ENCODE measurements around the gene ADGRF5.

ADGRF5 gene

GRCh38 chr6:46932526-46933319, 11.0 kb upstream of the ADGRF5 start:
- DNase-seq, result no peak

GRCh38 chr6:46931416-46931815, 9.7 kb upstream of the ADGRF5 start:
- DNase-seq, result no peak

GRCh38 chr6:46930331-46930730, 8.6 kb upstream of the ADGRF5 start:
- no peak for DNase-seq

GRCh38 chr6:46927066-46927465, 5.3 kb upstream of the ADGRF5 start:
- DNase-seq, result no peak

- DNase-seq, result no peak
Observed at GRCh38 chr6:46926481-46926880, 4.7 kb upstream of the ADGRF5 start.

GRCh38 chr6:46925563-46926253, 4.0 kb upstream of the ADGRF5 start:
- DNase-seq, result no peak

- no peak for DNase-seq
Observed at GRCh38 chr6:46923476-46923875, 1.7 kb upstream of the ADGRF5 start.

- no peak for DNase-seq
Observed at GRCh38 chr6:46921059-46921458, 679 bp downstream of the ADGRF5 start.

- DNase-seq, result no peak
Observed at GRCh38 chr6:46918806-46919205, 2.9 kb downstream of the ADGRF5 start.

- no peak for DNase-seq
Observed at GRCh38 chr6:46917002-46917545, 4.7 kb downstream of the ADGRF5 start.

GRCh38 chr6:46915866-46916265, 5.9 kb downstream of the ADGRF5 start:
- no peak for DNase-seq

- DNase-seq, result no peak
Observed at GRCh38 chr6:46915380-46915779, 6.4 kb downstream of the ADGRF5 start.

- no peak for DNase-seq
Observed at GRCh38 chr6:46914279-46914810, 7.4 kb downstream of the ADGRF5 start.

- DNase-seq, result no peak
Observed at GRCh38 chr6:46909371-46909770, 12.4 kb downstream of the ADGRF5 start.

GRCh38 chr6:46906776-46907175, 15.0 kb downstream of the ADGRF5 start:
- DNase-seq, result no peak

- no peak for DNase-seq
Observed at GRCh38 chr6:46904117-46904516, 17.6 kb downstream of the ADGRF5 start.

GRCh38 chr6:46903175-46903574, 18.6 kb downstream of the ADGRF5 start:
- DNase-seq, result no peak

GRCh38 chr6:46901882-46902314, 19.8 kb downstream of the ADGRF5 start:
- DNase-seq, result no peak

- DNase-seq, result no peak
Observed at GRCh38 chr6:46900266-46900665, 21.5 kb downstream of the ADGRF5 start.

GRCh38 chr6:46899659-46900058, 22.1 kb downstream of the ADGRF5 start:
- no peak for DNase-seq

- no peak for DNase-seq
Observed at GRCh38 chr6:46898006-46898405, 23.7 kb downstream of the ADGRF5 start.

GRCh38 chr6:46896871-46897270, 24.9 kb downstream of the ADGRF5 start:
- DNase-seq, result no peak

- DNase-seq, result no peak
Observed at GRCh38 chr6:46895930-46896329, 25.8 kb downstream of the ADGRF5 start.

- DNase-seq, result no peak
Observed at GRCh38 chr6:46894433-46894832, 27.3 kb downstream of the ADGRF5 start.
